Right lobe of liver (tissue), 4 donors: ENCODE measurements around the gene KRT33B.

Experiments used
- CTCF ChIP-seq, 4 donors: fragments of 200-600 bp in 3 of 4; fragments of 450-650 bp in 1 of 4; IDR thresholded peaks; one replicate each; pipeline versions ENCODE4 v1.5.1 to v1.8.0; 2016 to 2022; ENCODE audit warnings: antibody characterized with exemption in 4 of 4, mild to moderate bottlenecking in 2 of 4
- POLR2A ChIP-seq: fragments of 450-650 bp; IDR thresholded peaks from one replicate; pipeline ENCODE4 v1.6.1; 2017; ENCODE audit warnings: antibody characterized with exemption, mild to moderate bottlenecking
- donor health status: DM: no; HTN: no; CAD: no.
- donor health status: DM: no; HTN: no; CAD: no.
- donor health status: DM: no; HTN: yes; CAD: no.

- TF ChIP-seq CTCF (IDR thresholded peaks at IDR 0.05), result no peak
- no peak for TF ChIP-seq POLR2A
These were observed at the start of gene KRT33B for GRCh38 chr17:41369713-41370112.
